ENCODE data around the gene UBE2I. TPM values are rescaled to one million over a fixed set of nuclear protein-coding genes. Genes with fewer than 3 reads are reported as not detected.

UBE2I gene
- total RNA-seq, 1 experiment from 2014 or later: 229 TPM

GRCh38 chr16:1375298-1375640 lies 65.8 kb downstream of the UBE2I start:
- Mint-ChIP-seq H3K36me3 (peaks cover 2% of the 10 kb centered on the region; the same call in 1 of the 2 replicates), H3K9me3 (no peaks in the 10 kb centered on the region), H3K4me1 (peaks cover 18% of the 10 kb centered on the region), H3K27me3 (ENCODE audit: low read depth) (no peaks in the 10 kb centered on the region), H3K27ac (no peak overlapping the region), H3K4me3 (no peak overlapping the region)
- POLR2A ChIA-PET: no interaction called here
- CTCF ChIA-PET: interaction anchor here (1.3 kb wide), 1 partner anchor 12 kb away, joined by 3 read pairs; no protein-coding TSS in a partner anchor
- no peak for ATAC-seq
- DNase-seq (ENCODE audit: low spot score): no peak
- no peak for TF ChIP-seq HMGA2 (CRISPR knock-in tag; IDR thresholded peaks at IDR 0.05)
- TF ChIP-seq PRRX2 (CRISPR knock-in tag; IDR thresholded peaks at IDR 0.05): no peak
- TF ChIP-seq NR2C2 (CRISPR knock-in tag; IDR thresholded peaks at IDR 0.05): no peak
- no peak for TF ChIP-seq GABPB1 (CRISPR knock-in tag; IDR thresholded peaks at IDR 0.05)
- TF ChIP-seq, protein P1, sequence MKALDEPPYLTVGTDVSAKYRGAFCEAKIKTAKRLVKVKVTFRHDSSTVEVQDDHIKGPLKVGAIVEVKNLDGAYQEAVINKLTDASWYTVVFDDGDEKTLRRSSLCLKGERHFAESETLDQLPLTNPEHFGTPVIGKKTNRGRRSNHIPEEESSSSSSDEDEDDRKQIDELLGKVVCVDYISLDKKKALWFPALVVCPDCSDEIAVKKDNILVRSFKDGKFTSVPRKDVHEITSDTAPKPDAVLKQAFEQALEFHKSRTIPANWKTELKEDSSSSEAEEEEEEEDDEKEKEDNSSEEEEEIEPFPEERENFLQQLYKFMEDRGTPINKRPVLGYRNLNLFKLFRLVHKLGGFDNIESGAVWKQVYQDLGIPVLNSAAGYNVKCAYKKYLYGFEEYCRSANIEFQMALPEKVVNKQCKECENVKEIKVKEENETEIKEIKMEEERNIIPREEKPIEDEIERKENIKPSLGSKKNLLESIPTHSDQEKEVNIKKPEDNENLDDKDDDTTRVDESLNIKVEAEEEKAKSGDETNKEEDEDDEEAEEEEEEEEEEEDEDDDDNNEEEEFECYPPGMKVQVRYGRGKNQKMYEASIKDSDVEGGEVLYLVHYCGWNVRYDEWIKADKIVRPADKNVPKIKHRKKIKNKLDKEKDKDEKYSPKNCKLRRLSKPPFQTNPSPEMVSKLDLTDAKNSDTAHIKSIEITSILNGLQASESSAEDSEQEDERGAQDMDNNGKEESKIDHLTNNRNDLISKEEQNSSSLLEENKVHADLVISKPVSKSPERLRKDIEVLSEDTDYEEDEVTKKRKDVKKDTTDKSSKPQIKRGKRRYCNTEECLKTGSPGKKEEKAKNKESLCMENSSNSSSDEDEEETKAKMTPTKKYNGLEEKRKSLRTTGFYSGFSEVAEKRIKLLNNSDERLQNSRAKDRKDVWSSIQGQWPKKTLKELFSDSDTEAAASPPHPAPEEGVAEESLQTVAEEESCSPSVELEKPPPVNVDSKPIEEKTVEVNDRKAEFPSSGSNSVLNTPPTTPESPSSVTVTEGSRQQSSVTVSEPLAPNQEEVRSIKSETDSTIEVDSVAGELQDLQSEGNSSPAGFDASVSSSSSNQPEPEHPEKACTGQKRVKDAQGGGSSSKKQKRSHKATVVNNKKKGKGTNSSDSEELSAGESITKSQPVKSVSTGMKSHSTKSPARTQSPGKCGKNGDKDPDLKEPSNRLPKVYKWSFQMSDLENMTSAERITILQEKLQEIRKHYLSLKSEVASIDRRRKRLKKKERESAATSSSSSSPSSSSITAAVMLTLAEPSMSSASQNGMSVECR (CRISPR knock-in tag; IDR thresholded peaks at IDR 0.05; ENCODE audit: borderline replicate concordance): no peak
- no peak for TF ChIP-seq ZNF219 (CRISPR knock-in tag; IDR thresholded peaks at IDR 0.05; ENCODE audit: borderline replicate concordance)
- no peak for TF ChIP-seq USF1 (CRISPR knock-in tag; IDR thresholded peaks at IDR 0.05)
- TF ChIP-seq FOXP1 (CRISPR knock-in tag; IDR thresholded peaks at IDR 0.05; ENCODE audit: borderline replicate concordance): no peak
- TF ChIP-seq FOXJ3 (CRISPR knock-in tag; IDR thresholded peaks at IDR 0.05; ENCODE audit: borderline replicate concordance): no peak
- no peak for TF ChIP-seq TCF7 (CRISPR knock-in tag; IDR thresholded peaks at IDR 0.05; ENCODE audit: low read depth)
- TF ChIP-seq IRF2 (CRISPR knock-in tag; IDR thresholded peaks at IDR 0.05; ENCODE audit: borderline replicate concordance, low read depth): no peak
- no peak for TF ChIP-seq ZNF532 (CRISPR knock-in tag; IDR thresholded peaks at IDR 0.05; ENCODE audit: borderline replicate concordance)
- TF ChIP-seq SMAD4 (CRISPR knock-in tag; IDR thresholded peaks at IDR 0.05): no peak
- TF ChIP-seq ZNF396 (CRISPR knock-in tag; IDR thresholded peaks at IDR 0.05; ENCODE audit: borderline replicate concordance): no peak
- TF ChIP-seq RORB (CRISPR knock-in tag; IDR thresholded peaks at IDR 0.05): no peak
- no peak for TF ChIP-seq KAT7 (CRISPR knock-in tag; IDR thresholded peaks at IDR 0.05; ENCODE audit: borderline replicate concordance)
- no peak for TF ChIP-seq SP1 (CRISPR knock-in tag; conservative IDR thresholded peaks at IDR 0.05)
- TF ChIP-seq ATF1 (CRISPR knock-in tag; IDR thresholded peaks at IDR 0.05): no peak
- TF ChIP-seq ETV6 (CRISPR knock-in tag; IDR thresholded peaks at IDR 0.05): no peak
- TF ChIP-seq TEAD1 (CRISPR knock-in tag; IDR thresholded peaks at IDR 0.05): no peak

All from WTC11 (cell line).